Mesothelial cell of epicardium (in vitro differentiated cells): Measurements from ENCODE around the gene ZBTB8A. TPM values are rescaled to one million over a fixed set of nuclear protein-coding genes. Genes with fewer than 3 reads are reported as not detected.
"Not testable (repeated sequence)": the region's sequence is repeated elsewhere in the genome, so short reads cannot be mapped to it uniquely, and the experiment has no call there.

Source experiments
- DNase-seq, 2 experiments: peaks; one replicate each; pipeline ENCODE4 v3.0.0; 2021; ENCODE audit warnings: low spot score in 2 of 2; ENCODE audit not compliant: unreplicated experiment in 2 of 2
- H3K27ac Mint-ChIP-seq: 2 replicates; pipeline ENCODE4 v1.8.0; 2021; ENCODE audit warnings: mixed read lengths
- H3K27me3 Mint-ChIP-seq: 2 replicates; pipeline ENCODE4 v1.8.0; 2021; ENCODE audit warnings: low read depth, mixed read lengths
- H3K36me3 Mint-ChIP-seq: 2 replicates; pipeline ENCODE4 v1.8.0; 2021; ENCODE audit warnings: mixed read lengths
- H3K4me1 Mint-ChIP-seq: 2 replicates; pipeline ENCODE4 v1.8.0; 2021; ENCODE audit warnings: mixed read lengths
- H3K4me3 Mint-ChIP-seq: 2 replicates; pipeline ENCODE4 v1.8.0; 2021; ENCODE audit warnings: mild to moderate bottlenecking, moderate library complexity, mixed read lengths
- H3K9me3 Mint-ChIP-seq: 2 replicates; pipeline ENCODE4 v1.8.0; 2021; ENCODE audit warnings: mixed read lengths
- CTCF ChIP-seq: fragments of 200-600 bp; sonication (generic); IDR thresholded peaks from one replicate; pipeline ENCODE4 v1.5.0; 2021; ENCODE audit warnings: antibody characterized with exemption; ENCODE audit not compliant: unreplicated experiment
- total RNA-seq: library from RNA; stranded (reverse); gene quantifications from 3 replicates; pipeline ENCODE4 v1.2.1, GENCODE V29; 2021

ZBTB8A gene
- total RNA-seq, 1 donor from 2014 or later: 14.8 TPM

GRCh38 chr1:32554288-32554687, 15.1 kb downstream of the ZBTB8A start:
- no peak overlapping the region for H3K27ac Mint-ChIP-seq
- H3K4me1 Mint-ChIP-seq: peaks cover 12% of the 10 kb centered on the region
- TF ChIP-seq CTCF: no peak
- H3K27me3 Mint-ChIP-seq: no peaks in the 10 kb centered on the region
- peaks cover 21% of the 10 kb centered on the region for H3K36me3 Mint-ChIP-seq
- no peaks in the 10 kb centered on the region for H3K9me3 Mint-ChIP-seq
- DNase-seq: no peak
- no peak overlapping the region for H3K4me3 Mint-ChIP-seq

- H3K9me3 Mint-ChIP-seq, DNase-seq, H3K27ac Mint-ChIP-seq, H3K27me3 Mint-ChIP-seq, H3K4me1 Mint-ChIP-seq, H3K4me3 Mint-ChIP-seq: not testable (repeated sequence)
- H3K36me3 Mint-ChIP-seq: peaks cover 41% of the 10 kb centered on the region
Observed at GRCh38 chr1:32557035-32557434, 17.8 kb downstream of the ZBTB8A start.

- peaks cover 41% of the 10 kb centered on the region for H3K36me3 Mint-ChIP-seq
- no peak for TF ChIP-seq CTCF
- no peak overlapping the region for H3K27ac Mint-ChIP-seq
Observed at GRCh38 chr1:32557812-32558211, 18.6 kb downstream of the ZBTB8A start.

GRCh38 chr1:32568929-32569328, 29.7 kb downstream of the ZBTB8A start:
- H3K4me3 Mint-ChIP-seq: no peak overlapping the region
- no peak overlapping the region for H3K27ac Mint-ChIP-seq
- H3K9me3 Mint-ChIP-seq: peaks cover 3% of the 10 kb centered on the region
- peaks cover 31% of the 10 kb centered on the region for H3K36me3 Mint-ChIP-seq
- DNase-seq: no peak
- no peaks in the 10 kb centered on the region for H3K27me3 Mint-ChIP-seq
- no peak for TF ChIP-seq CTCF
- peaks cover 9% of the 10 kb centered on the region for H3K4me1 Mint-ChIP-seq

More at GRCh38 chr1:32557812-32558211, 18.6 kb downstream of the ZBTB8A start:
- no peak overlapping the region for H3K4me3 Mint-ChIP-seq
- H3K9me3 Mint-ChIP-seq: no peaks in the 10 kb centered on the region
- H3K27me3 Mint-ChIP-seq: no peaks in the 10 kb centered on the region
- no peak for DNase-seq
- peaks cover 5% of the 10 kb centered on the region for H3K4me1 Mint-ChIP-seq

GRCh38 chr1:32580348-32581017, 41.3 kb downstream of the ZBTB8A start:
- Mint-ChIP-seq H3K27me3 (no peaks in the 10 kb centered on the region), H3K4me3 (no peak overlapping the region), H3K36me3 (peaks cover 9% of the 10 kb centered on the region), H3K4me1 (no peaks in the 10 kb centered on the region), H3K27ac (no peak overlapping the region), H3K9me3 (no peaks in the 10 kb centered on the region)
- no peak for TF ChIP-seq CTCF
- DNase-seq: no peak

- Mint-ChIP-seq H3K9me3 (no peaks in the 10 kb centered on the region), H3K4me1 (no peaks in the 10 kb centered on the region), H3K36me3 (peaks cover 30% of the 10 kb centered on the region), H3K27ac (no peak overlapping the region), H3K4me3 (no peak overlapping the region), H3K27me3 (no peaks in the 10 kb centered on the region)
- no peak for TF ChIP-seq CTCF
- DNase-seq: no peak
Observed at GRCh38 chr1:32592943-32593342, 53.7 kb downstream of the ZBTB8A start.
